Measurements from ENCODE around the gene PDZD2.

The PDZD2 gene

GRCh38 chr5:31981361-31981945 is 342.5 kb downstream of the PDZD2 start:
- DNase-seq (ENCODE audit: low read depth), result no peak

GRCh38 chr5:31982027-31982426 is 343.1 kb downstream of the PDZD2 start:
- DNase-seq (ENCODE audit: low read depth), result no peak

GRCh38 chr5:31982621-31983020 is 343.7 kb downstream of the PDZD2 start:
- DNase-seq (ENCODE audit: low read depth), result no peak

DNA sequence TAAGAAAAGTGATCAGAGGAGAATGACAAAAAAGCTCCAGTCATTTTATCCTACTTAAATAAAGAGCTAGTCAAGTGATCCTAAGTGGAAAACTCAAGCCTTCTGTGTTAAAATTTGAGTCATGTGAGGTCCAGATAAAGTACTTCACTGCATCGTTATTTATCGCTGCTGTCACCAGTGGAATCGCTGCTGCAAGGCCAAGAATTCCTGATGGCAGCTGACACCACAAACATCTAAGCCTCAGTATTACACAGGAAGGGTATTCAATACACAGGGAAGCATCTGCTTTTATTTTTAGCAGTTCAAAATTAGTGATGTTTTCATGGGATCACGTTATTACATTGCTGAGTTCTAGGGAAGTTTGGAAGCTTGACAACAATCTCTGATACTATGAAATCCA is 344.9 kb downstream of the PDZD2 start:
- no peak for DNase-seq (ENCODE audit: low read depth)

DNA sequence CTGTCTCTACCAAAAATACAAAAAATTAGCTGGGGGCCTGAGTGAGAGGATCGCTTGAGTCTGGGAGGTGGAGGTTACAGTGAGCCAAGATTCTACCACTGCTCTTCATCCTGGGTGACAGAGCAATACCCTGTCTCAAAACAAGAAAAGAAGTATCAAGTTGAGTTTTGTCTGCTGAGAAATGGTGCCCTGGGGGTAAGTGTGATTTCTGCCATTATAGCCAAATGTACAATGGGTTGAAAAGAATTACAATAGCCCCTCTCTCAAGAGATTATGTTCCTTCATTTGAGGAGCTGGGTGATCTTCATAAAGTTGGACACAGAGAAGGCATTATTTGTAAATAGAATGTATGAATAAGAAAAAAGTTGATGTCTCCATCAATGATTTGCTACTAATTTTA is 345.8 kb downstream of the PDZD2 start:
- DNase-seq (ENCODE audit: low read depth), result no peak

GRCh38 chr5:31986101-31986500 is 347.2 kb downstream of the PDZD2 start:
- no peak for DNase-seq (ENCODE audit: low read depth)

GRCh38 chr5:31987985-31988710 is 349.2 kb downstream of the PDZD2 start:
- DNase-seq (ENCODE audit: low read depth), result no peak

DNA sequence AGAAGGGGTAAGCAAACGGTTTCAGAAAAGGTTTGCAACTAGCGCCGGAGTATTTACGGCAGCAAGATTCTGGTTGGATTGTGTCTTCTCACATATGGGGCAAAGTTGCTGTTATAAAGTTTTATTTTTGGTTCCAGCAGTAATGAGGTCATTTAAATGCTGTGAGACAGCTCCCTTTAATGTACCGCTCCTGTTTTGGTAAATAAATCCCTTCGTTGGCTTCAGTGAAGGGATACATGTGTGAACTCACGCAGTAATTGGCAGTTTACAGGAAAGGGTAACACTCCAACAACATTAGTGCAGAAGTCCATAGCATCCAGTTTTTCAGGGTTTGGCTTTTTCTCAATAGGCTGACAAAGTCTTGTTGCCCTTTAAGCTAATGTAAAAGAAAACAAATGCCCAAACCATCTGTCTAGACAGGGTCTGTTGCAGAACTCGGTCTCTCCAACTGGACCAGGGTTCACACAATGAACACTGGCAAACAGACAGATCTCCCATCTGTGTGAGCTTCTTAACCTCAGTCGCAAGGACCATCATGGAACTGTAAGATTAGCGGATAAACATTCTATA is 351.2 kb downstream of the PDZD2 start:
- no peak for DNase-seq (ENCODE audit: low read depth)

DNA sequence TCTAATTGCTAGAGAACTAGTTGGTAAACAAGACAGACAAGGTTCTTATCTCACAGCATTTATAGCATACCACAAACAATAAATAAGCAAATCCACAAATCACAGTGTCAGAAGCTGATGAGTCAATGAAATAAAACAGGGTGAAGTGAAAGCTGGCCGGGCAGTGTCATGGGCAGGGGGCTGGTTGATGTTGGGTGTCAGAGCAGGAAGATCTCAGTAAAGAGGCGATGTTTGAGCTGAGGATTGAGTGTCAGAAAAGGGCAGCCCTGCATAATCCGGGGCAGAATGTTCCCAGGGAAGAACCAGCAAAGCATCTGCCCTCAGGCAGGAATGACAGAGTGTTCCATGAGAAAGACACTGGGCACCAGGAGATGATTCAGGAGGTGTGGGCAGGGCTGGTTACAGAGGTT is 351.8 kb downstream of the PDZD2 start:
- DNase-seq (ENCODE audit: low read depth), result no peak

GRCh38 chr5:31992377-31992776 is 353.4 kb downstream of the PDZD2 start:
- no peak for DNase-seq (ENCODE audit: low read depth)

DNA sequence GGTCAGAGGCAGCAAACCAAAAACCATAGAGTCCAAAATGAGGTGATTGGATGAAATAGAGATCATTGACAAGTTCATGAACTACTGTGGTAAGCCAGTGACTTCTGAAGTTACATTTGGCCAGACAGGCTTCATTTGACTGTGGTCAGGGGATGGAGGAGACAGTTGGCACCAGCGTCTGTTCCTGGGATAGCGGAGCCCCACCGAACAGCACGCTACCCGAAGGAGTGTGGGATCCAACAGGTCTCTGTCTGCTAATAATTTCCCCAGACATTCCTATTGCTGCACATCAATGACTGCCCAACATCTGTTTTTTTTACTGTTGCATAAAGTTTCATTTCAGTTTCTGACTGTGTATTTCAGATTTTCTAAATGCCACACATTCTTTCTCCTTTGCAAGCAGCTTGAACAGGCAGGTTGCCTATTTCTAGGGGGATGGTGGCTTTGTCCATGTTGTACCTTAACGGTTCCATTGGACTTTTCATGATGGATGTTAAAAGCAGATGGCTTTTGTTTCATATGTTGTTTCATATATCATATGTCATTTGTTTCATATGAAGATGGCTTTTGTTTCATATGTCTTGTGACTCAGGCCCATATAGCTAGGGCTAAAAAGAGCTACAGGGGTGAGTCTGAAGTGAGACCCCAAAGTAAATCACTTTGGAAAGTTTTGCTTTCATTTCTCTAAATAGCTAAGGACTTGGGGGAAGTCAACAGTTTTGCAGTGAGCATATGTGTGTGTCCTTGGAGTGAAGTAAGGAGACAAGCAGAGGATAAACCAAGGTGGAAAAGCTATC is 354.4 kb downstream of the PDZD2 start:
- DNase-seq (ENCODE audit: low read depth), result no peak

DNA sequence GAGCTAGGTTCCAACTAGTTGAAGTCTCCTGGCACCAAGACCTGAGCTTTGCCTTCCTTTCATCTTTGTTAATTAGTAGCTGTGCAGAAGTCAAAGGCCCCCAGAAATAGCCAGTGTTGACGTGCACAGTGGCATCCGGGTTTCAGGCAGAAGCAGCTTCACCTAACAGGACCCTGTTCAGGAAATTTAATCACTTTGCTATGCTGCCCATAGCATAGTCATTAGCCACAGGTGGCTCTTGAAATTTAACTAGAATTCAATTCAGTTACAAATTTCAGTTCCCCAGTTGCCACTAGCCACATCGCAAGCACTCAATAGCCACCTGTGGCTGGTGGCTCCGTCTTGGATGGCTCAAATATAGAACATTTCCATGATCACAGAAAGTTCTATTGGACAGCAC is 356.1 kb downstream of the PDZD2 start:
- DNase-seq (ENCODE audit: low read depth), result no peak

GRCh38 chr5:31995714-31996113 is 356.8 kb downstream of the PDZD2 start:
- no peak for DNase-seq (ENCODE audit: low read depth)

DNA sequence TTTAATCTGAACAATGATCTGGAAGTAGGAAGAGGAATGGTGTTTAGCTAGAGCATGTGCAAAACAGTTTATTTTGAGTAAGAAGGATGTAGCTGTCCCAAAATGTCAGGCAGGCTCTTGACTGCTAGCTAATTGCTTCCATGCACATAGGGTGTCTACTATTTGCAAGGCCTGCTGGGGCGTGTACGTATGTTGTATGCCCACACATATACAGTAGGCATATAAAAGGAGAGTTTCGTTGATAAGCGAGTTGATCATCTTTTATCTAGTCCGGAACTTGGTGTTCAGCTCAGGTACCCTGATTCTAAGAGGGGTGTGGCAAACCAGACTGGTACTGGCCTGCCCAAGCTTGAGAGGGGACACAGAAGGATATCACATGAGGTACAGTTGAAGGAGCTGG is 358.0 kb downstream of the PDZD2 start:
- DNase-seq (ENCODE audit: low read depth), result no peak

DNA sequence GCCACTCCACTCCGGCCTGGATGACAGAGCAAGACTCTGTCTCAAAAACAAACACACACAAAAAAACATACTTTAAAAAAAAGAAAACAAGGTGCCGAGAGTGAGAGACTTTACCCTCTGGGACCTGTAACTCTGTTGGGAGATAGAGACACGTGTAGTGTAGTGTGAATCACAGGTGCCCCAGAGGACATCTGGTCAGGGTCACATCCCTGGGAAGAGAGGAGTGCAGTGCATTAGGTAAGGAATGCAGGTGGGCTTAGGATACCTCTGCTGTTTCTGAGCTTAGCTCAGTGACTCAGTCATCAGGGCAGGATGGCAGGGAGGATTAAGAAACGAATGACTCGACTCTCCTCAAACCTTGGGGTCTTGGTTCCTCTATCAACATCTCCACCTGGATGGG is 360.5 kb downstream of the PDZD2 start:
- DNase-seq (ENCODE audit: low read depth), result no peak

- DNase-seq (ENCODE audit: low read depth), result no peak
These were observed 361.8 kb downstream of the PDZD2 start for GRCh38 chr5:32000731-32001130.

- no peak for DNase-seq (ENCODE audit: low read depth)
These were observed 362.4 kb downstream of the PDZD2 start for GRCh38 chr5:32001284-32001683.

- no peak for DNase-seq (ENCODE audit: low read depth)
These were observed 362.8 kb downstream of the PDZD2 start for GRCh38 chr5:32001707-32002106.

DNA sequence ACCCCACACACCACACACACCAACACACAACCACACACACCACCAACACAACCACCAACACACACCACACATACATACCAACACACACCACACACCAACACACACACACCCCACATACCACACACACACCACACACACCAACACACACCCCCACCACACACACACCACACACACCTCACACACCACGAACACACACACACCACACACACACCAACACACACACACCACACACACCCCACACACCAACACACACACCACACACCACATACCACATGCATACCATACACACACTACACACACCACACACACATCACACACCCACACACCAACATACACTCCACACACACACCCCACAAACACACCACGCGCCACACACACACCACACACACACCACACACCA is 363.8 kb downstream of the PDZD2 start:
- DNase-seq (ENCODE audit: low read depth), result no peak

DNA sequence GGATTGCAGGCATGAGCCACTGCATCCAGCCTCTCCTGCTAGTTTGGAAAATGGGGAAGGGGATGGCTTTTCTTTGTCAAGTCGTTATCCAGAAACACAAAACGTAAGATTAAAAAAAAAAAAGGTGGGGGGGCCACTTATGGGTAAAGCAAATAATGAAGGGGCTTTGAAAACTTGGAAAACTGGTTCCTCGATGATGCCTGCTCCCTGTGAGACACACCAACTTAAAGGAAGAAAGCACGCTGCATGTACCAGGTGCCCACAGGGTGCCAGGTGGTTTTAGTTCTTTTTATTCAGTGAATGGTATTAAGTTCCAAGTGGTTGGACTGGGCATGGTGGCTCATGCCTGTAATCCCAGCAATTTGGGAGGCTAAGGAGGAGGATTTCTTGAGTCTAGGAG is 365.1 kb downstream of the PDZD2 start:
- no peak for DNase-seq (ENCODE audit: low read depth)

GRCh38 chr5:32004404-32004803 is 365.5 kb downstream of the PDZD2 start:
- no peak for DNase-seq (ENCODE audit: low read depth)

- no peak for DNase-seq (ENCODE audit: low read depth)
These were observed 369.8 kb downstream of the PDZD2 start for GRCh38 chr5:32008746-32009145.

- no peak for DNase-seq (ENCODE audit: low read depth)
These were observed 374.7 kb downstream of the PDZD2 start for GRCh38 chr5:32013658-32014057.
